DMS53 (cell line): Measurements from ENCODE around the gene PLVAP.

Source experiments
- DNase-seq: peaks from one replicate; lab custom pipeline; 2025; lab: John Stamatoyannopoulos, UW

Gene PLVAP

DNA sequence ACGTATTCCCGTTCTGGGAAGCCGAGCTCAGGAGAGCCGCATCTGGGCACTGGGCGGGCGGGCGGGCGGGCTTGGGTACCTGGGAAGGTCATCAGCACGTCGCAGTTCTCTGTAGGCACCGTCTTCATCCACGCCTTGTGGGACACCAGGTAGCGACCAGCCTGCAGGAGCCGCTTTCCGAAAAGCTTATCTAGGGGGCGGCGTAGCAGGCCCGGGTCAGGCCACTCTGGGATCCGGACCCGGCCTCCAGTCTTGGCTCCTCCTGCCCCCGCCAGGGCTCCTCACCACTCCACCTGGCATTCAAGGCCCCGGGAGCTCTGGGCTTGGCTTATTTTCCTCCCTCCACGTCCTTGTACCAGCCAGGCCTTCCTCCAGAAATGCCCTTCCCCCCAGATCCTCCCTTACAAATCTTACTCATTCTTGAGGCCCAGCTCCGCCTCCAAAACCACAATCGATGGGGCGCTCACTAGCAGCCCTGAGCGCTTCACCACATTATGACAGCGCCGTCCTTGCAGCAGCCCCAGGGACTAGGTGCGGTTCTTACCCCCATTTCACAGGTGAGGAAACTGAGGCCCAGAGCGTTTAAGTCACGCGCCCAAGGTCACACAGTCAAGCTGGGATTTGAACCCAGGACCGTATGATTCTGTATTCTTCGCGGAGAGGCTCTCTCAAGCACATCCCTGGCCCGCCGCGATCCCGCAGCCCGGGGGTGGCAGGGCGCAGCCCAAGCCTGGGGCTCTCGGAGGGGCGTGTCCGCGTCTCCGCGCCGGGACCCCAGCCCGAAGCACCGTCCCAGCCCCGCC, 43.3 kb downstream of the PLVAP start:
- DNase-seq = no peak

DNA sequence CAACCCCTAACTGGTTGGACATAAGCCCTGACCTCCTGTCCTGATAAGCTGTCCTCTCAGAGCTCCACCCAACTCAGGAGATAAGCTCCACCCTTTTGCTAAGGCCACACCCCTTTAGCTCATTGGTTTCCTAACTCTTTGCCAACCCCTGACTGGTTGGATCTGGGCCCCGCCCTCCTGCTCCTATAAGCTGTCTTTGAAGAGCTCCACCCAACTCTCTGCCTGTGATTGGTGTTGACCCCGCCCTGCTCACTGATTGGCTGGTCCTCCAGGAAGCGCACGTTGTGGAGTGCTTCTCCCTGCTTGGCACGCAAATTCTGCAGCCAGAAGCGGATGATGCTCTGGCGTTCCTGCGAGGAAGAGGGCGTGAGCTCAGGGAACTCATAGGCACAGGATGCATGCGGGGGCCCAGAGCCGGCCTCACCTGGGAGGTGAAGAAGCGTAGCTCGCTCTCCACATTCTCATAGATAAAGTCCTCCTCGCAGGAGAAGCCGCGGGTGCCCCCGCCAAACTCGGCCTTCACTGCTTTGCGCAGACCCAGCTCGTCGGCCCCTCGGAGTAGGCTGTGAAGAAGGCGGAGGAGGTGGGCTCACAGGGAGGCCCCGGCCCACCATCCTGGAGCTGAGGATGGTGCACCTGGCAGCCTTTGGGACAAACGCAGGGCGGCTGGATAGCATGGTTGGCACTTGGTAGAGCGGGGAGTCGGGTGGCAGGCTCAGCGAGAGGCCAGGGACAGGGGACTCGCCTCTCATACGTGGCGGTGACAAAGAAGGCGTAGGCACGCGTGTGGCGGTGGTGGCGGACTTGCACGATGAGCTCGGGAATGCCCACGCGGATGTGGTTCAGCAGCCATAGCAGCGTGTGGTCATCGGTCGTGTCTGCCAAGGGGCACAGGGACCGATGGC, 44.2 kb downstream of the PLVAP start:
- DNase-seq = peak; percentile 63

- DNase-seq = no peak
Observed at GRCh38 chr19:17332360-17332676, 44.8 kb downstream of the PLVAP start.

GRCh38 chr19:17331045-17331558, 46.0 kb downstream of the PLVAP start:
- DNase-seq = peak; percentile 75

DNA sequence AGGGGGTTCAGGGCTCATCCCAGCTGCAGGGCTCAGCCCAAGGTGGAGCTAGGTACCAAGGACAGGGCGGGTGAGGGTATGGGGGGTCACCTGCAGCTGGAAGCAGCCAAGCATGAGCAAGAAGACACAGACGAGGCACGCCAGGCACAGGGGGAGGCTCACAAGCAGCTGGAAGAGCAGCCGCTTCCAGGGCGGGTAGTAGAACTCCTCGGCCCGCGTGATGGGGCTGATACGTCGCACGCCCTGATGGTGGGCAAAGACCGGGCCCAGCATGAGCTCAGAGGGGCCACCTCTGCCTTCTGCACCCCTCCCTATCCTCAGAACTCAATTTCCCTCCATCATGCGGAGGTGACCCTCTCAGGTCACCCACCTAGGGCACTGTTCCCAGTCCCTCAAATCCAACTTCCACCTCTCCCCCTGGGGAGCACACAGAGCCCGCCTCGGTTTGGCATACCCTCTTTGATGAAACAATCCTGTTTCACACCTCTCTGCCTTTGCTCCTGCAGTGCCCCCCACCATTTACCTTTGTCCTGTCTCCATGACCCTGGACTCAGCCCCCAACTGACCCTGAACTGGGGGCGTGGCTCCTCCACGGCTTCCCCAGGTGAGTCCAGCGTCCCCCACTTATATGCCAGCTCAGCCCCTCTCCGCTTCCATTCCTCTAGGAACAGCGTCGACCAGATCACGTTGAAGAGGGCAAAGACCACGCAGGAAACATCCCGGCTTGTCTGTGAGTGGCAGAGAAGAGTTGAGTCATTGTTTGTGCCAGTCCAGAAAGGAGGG, 46.7 kb downstream of the PLVAP start:
- no peak for DNase-seq

GRCh38 chr19:17329366-17330261, 47.5 kb downstream of the PLVAP start:
- DNase-seq = peak; percentile 59

- DNase-seq = peak; percentile 71
Observed at GRCh38 chr19:17328517-17329365, 48.4 kb downstream of the PLVAP start.

DNA sequence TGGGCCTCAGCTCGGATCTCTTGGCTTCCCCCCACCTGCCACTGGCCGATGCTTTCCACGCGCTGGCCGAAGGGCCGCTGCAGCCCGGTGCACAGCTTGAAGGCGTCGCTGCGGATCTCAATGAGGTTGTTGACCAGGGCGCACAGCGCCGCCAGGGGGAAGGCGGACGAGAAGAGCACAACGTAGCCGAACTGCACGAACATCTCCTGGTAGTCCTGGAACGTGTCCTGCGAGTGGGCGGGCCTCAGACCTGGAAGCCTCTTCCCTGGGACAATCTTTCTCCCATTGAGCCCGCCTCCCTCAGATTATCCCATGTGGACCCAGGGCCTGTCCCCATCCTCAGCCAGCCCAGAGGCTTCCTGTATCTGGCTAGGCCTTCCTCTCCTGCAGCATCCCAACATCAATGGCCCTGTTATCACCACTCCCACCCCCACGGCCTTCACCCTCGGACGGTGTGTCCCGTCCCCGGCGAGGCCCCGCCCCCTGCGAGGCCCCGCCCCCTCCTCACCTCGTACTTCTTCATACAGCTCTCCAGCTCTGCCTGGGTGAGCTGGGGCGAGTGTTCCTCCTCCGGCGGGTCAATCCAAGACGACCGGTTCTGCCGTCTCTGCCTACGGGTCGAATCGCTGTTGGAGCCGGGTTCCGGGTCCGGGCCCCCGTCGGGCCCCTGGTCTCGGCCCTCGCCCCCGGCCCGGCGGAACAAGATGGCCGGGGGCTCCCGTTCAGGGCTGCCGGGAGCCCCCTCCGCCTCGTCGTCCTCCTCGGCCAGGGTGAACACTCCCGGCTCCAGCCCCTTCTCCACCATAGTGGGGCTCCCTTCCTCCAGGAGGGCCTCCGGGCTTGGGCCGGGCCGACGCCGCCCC, 49.3 kb downstream of the PLVAP start:
- peak; percentile 97 for DNase-seq

DNA sequence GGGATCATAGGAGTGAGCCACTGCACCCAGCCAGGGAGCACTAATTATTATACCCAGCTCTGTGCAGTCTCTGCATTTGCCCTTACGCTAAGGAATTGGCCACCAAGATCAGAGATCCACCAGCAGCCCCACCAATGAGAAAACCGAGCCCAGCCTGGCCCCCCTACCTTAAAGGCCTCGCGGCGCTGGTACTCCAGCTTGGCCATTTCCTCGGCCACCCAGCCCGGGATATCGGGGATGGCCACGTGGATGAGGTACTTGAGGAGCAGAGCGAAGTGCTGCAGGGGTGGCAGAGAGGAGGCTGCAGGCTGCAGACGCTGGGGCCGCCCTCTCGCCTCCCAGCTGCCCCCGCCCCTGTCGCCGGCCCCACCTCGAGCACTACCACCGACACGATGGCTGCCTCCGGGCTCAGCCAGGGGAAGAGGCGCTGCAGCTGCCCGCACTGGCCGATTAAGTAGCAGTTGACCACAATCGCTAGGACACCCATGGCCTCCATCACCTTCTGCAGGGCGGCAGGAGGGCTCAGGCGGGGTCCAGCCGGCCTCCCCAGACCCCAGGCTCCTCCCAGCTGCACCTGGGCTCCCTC, 50.0 kb downstream of the PLVAP start:
- DNase-seq = peak; percentile 69

GRCh38 chr19:17326595-17326966, 50.6 kb downstream of the PLVAP start:
- no peak for DNase-seq

DNA sequence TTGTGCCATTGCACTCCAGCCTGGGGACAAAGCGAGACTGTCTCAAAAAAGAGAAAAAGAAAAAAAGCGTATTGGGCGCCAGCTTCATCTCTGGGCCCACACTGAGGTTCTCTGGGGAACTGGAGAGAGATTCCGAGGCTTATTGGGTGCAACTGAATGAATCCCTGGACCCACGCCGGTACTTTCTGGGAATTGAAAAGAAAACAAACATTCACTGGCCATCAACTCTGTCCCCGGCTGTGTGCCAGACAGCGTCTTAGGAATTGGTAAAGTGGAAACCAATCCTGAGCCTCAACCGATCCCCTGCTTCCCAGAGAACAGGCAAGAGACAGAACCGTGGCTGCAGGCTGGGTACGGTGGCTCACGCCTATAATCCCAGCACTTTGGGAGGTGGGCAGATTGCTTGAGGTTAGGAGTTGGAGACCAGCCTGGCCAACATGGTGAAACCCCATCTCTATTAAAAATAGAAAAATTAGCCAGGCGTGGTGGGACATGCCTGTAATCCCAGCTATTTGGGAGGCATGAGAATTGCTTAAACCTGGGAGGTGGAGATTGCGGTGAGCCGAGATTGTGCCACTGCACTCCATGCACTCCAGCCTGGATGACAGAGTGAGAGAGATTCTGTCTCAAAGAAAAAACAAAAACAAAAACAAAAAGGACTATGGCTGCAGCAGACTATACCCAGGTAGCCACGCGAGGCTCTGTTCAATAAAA, 51.1 kb downstream of the PLVAP start:
- DNase-seq = no peak

DNA sequence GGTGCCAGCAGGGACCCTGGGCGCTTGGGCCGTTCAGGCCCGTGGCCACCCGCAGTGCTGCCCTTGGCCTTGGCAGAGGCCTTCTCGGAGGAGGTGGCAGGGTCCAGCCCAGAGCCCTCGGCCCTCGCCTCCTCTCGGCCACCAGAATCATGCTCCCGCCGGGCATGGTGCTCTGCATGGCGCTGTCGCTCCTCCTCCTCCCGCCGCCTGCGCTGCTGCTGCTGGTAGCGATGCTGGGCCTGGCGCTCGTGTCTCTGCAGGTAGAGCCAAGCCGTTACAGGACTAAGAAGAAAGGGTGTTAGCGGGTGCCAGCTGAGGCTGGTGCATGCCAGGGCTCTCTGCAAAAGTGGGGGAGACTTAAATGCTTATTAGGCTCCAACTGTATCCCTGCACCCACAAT, 52.0 kb downstream of the PLVAP start:
- no peak for DNase-seq

- no peak for DNase-seq
Observed at GRCh38 chr19:17324357-17325114, 52.6 kb downstream of the PLVAP start.

DNA sequence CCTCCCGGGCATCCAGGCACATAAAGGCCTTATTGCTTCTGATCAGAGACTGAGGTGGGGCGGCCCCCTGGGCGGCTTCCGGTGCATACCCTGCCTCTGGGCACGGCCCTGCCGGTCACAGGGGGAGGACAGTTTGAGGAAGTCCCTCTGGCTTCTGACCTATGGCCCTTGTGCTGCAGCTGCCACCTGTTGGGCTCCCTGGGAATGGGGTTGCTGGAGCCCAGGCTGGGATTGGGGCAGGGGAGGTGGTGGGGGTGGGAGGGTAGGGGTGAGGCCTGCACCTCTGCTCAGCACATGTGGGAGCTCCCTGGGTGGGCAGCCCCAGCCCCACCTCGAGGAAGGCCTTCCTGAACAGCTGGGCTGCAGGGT, 53.2 kb downstream of the PLVAP start:
- no peak for DNase-seq

- no peak for DNase-seq
Observed at GRCh38 chr19:17323300-17323963, 53.7 kb downstream of the PLVAP start.

- DNase-seq = no peak
Observed at GRCh38 chr19:17322854-17323253, 54.3 kb downstream of the PLVAP start.
